Fibroblast of mammary gland (primary cell): ENCODE data around the gene UBXN4.
"Not testable (repeated sequence)": the region's sequence is repeated elsewhere in the genome, so short reads cannot be mapped to it uniquely, and the experiment has no call there.

Experiments used
- DNase-seq: peaks from one replicate; pipeline ENCODE4 v3.0.0-alpha.2; 2010; ENCODE audit warnings: low read depth
- H3K4me3 ChIP-seq: 2 replicates; pipeline ENCODE4 v1.5.1; 2011; ENCODE audit warnings: low read depth, mild to moderate bottlenecking, low read length, moderate library complexity; ENCODE audit not compliant: control insufficient read depth
- TF ChIP-seq, protein P1 (sequence below): conservative IDR thresholded peaks from 2 replicates; pipeline ENCODE4 v1.5.1; 2011; ENCODE audit warnings: low read depth, low read length, inconsistent platforms; ENCODE audit not compliant: control insufficient read depth, insufficient read depth

Gene UBXN4

DNA sequence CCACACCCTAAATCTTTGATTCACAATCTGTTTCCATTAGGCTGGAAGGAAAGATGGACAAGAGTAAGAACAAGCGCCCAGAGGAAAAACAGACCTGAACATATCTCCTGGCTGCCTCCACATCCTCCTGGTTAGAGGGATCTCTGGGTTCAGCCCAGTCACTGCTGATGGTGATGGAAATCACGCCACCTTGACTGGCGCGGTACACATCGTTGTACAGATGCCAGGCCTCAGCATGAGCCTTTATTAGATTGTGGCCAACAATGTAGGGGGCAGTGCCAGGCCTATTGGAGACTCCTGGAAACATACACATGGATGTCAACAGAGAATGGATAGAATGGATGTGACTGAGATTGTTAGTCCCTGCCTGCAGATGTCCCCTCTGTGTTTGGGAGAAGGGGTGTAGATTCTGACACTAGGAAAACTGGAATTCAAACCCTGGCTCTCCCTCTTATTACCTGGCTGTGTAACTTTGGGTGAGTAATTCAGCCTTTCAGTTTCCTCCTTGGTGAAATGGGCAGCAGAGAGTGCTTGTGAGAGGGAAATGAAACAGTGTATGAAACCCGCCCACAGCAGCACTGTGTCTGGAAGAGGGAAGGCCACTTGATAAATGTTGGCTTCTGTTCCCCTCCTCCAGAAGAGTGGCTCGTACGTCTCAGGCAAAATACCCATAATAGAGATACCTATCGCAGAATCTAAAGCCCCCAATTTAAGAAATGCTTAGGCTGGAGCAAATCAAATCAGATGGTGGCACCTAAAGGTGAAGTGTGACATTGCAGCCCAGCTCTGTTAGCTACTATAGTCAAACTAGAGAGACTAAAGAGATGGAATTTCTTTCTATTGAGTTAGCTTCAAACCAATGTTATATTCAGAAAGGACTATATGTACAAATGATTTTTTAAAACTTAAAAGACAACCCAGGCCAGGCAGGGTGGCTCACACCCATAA is 59.1 kb downstream of the UBXN4 start:
- TF ChIP-seq, protein P1, sequence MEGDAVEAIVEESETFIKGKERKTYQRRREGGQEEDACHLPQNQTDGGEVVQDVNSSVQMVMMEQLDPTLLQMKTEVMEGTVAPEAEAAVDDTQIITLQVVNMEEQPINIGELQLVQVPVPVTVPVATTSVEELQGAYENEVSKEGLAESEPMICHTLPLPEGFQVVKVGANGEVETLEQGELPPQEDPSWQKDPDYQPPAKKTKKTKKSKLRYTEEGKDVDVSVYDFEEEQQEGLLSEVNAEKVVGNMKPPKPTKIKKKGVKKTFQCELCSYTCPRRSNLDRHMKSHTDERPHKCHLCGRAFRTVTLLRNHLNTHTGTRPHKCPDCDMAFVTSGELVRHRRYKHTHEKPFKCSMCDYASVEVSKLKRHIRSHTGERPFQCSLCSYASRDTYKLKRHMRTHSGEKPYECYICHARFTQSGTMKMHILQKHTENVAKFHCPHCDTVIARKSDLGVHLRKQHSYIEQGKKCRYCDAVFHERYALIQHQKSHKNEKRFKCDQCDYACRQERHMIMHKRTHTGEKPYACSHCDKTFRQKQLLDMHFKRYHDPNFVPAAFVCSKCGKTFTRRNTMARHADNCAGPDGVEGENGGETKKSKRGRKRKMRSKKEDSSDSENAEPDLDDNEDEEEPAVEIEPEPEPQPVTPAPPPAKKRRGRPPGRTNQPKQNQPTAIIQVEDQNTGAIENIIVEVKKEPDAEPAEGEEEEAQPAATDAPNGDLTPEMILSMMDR: no peak
- DNase-seq: no peak
- no peak overlapping the region for H3K4me3 ChIP-seq

- H3K4me3 ChIP-seq: no peak overlapping the region
- TF ChIP-seq, protein P1: no peak
- DNase-seq: no peak
These were observed 60.7 kb downstream of the UBXN4 start for GRCh38 chr2:135802350-135802749.

GRCh38 chr2:135803278-135803677 is 61.6 kb downstream of the UBXN4 start:
- H3K4me3 ChIP-seq: no peak overlapping the region
- no peak for DNase-seq
- TF ChIP-seq, protein P1: no peak

DNA sequence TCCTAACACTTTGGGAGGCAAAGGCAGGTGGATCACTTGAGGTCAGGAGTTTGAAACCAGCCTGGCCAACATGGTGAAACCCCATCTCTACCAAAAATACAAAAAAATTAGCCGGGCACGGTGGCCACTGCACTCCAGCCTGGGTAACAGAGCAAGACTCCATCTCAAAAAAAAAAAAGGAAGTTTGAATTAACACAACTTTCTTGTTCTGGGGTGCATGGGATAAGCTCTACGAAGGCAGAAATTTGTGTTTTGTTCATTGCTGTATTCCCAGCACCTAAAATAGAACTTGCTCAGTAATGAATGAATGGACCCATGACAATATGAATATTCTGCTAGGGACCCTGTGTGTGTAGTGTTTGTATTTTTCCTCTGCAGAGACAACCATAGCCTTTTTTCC is 66.2 kb downstream of the UBXN4 start:
- H3K4me3 ChIP-seq, DNase-seq: not testable (repeated sequence)

GRCh38 chr2:135812907-135813511 is 71.4 kb downstream of the UBXN4 start:
- TF ChIP-seq, protein P1: no peak
- no peak for DNase-seq
- H3K4me3 ChIP-seq: no peak overlapping the region

DNA sequence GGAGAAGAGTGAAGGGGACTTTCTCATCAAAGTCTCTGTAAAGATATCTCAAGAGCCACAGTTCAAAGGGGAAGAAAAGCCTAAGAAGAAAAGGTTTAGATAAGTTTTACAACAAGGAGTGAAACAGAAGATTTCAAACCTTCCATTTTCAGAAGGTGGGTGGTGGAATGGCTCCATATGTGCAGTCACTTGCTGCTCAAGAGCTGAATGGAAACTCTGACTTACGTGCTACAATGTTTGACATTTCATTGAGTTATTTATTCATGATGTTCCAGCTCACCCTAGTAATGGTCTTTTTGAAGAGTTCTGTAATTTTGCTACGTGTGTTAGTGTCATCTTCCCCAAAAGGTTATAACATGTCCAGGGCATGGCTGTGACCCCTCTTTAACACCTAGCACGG is 73.6 kb downstream of the UBXN4 start:
- no peak for DNase-seq
- TF ChIP-seq, protein P1: no peak
- no peak overlapping the region for H3K4me3 ChIP-seq

GRCh38 chr2:135817466-135817865 is 75.8 kb downstream of the UBXN4 start:
- no peak for DNase-seq
- TF ChIP-seq, protein P1: no peak
- H3K4me3 ChIP-seq: no peak overlapping the region
